IMR-90 (cell line): Measurements from ENCODE around the gene GH1. TPM values are rescaled to one million over a fixed set of nuclear protein-coding genes. Genes with fewer than 3 reads are reported as not detected.
"Not testable (repeated sequence)": the region's sequence is repeated elsewhere in the genome, so short reads cannot be mapped to it uniquely, and the experiment has no call there.

Source experiments
- ATAC-seq: fragments of 200-7000 bp; cut with Tn5 transposase; 2 replicates; pipeline ENCODE4 v1.9.1; 2020; ENCODE audit warnings: low read depth, mild to moderate bottlenecking, moderate library complexity
- BruUV-seq: library from RNA; stranded (reverse); fragments of 400-500 nt; replicated peaks from 2 replicates; lab custom pipeline; 2021; lab: Mats Ljungman, UMichigan
- CTCF ChIA-PET: fragments of 300-600 bp; formaldehyde crosslinking; extraction: SDS; loops from one replicate; lab custom pipeline; 2021; ENCODE audit warnings: antibody characterized with exemption; lab: Yijun Ruan, JAX
- POLR2A ChIA-PET: fragments of 300-600 bp; sonication (Branson Sonifier 250); formaldehyde crosslinking; loops from one replicate; lab custom pipeline; 2022; ENCODE audit warnings: antibody characterized with exemption; ENCODE audit not compliant: unreplicated experiment; lab: Charles Lee
- DNase-seq: peaks from one replicate; pipeline ENCODE4 v3.0.0; 2013
- H2AFZ ChIP-seq: replicated peaks from 2 replicates; pipeline ENCODE3; 2013; ENCODE audit warnings: low read length, mild to moderate bottlenecking; ENCODE audit not compliant: poor library complexity
- H2AK5ac ChIP-seq: 2 replicates; pipeline ENCODE4 v1.6.1; 2013; ENCODE audit warnings: low read depth, low read length, inconsistent platforms
- H2AK9ac ChIP-seq: replicated peaks from 2 replicates; pipeline ENCODE3; 2013; ENCODE audit warnings: mild to moderate bottlenecking, low read depth, low read length, moderate library complexity; ENCODE audit not compliant: poor library complexity
- H2BK120ac ChIP-seq: 2 replicates; pipeline ENCODE4 v1.6.1; 2013; ENCODE audit warnings: low read depth, low read length, inconsistent platforms
- H2BK15ac ChIP-seq: 3 replicates; pipeline ENCODE4 v1.6.1; 2013; ENCODE audit warnings: low read depth, low read length, inconsistent platforms
- H2BK20ac ChIP-seq: 2 replicates; pipeline ENCODE4 v1.6.1; 2013; ENCODE audit warnings: low read depth, mild to moderate bottlenecking, inconsistent platforms, low read length, moderate library complexity
- H2BK5ac ChIP-seq: 2 replicates; pipeline ENCODE4 v1.6.1; 2013; ENCODE audit warnings: mild to moderate bottlenecking, low read depth, low read length, inconsistent platforms; ENCODE audit not compliant: poor library complexity, severe bottlenecking
- H3K14ac ChIP-seq: replicated peaks from 2 replicates; pipeline ENCODE4 v1.6.1; 2013; ENCODE audit warnings: low read depth, low read length, inconsistent platforms
- H3K18ac ChIP-seq: 2 replicates; pipeline ENCODE4 v1.6.1; 2013; ENCODE audit warnings: low read depth, low read length, control low read depth
- H3K23ac ChIP-seq: 2 replicates; pipeline ENCODE4 v1.6.1; 2013; ENCODE audit warnings: low read depth, low read length, inconsistent platforms
- H3K27ac ChIP-seq: 2 replicates; pipeline ENCODE4 v1.5.1; 2013; ENCODE audit warnings: mild to moderate bottlenecking, control low read depth, low read length; ENCODE audit not compliant: insufficient read depth
- H3K27me3 ChIP-seq: 2 replicates; pipeline ENCODE4 v1.6.1; 2013; ENCODE audit warnings: low read length; ENCODE audit not compliant: control insufficient read depth, insufficient read depth
- H3K36me3 ChIP-seq: 2 replicates; pipeline ENCODE4 v1.6.1; 2013; ENCODE audit warnings: low read length, mixed read lengths; ENCODE audit not compliant: control insufficient read depth, insufficient read depth
- H3K4ac ChIP-seq: 2 replicates; pipeline ENCODE4 v1.6.1; 2013; ENCODE audit warnings: low read depth, low read length, inconsistent platforms
- H3K4me1 ChIP-seq: 2 replicates; pipeline ENCODE4 v1.6.1; 2013; ENCODE audit warnings: low read length, mixed read lengths; ENCODE audit not compliant: control insufficient read depth, insufficient read depth
- H3K4me2 ChIP-seq: 2 replicates; pipeline ENCODE4 v1.6.1; 2013; ENCODE audit warnings: low read depth, mild to moderate bottlenecking, control low read depth, low read length, moderate library complexity
- H3K4me3 ChIP-seq: 2 replicates; pipeline ENCODE4 v1.5.1; 2013; ENCODE audit warnings: low read depth, mild to moderate bottlenecking, control low read depth, low read length, moderate library complexity; ENCODE audit not compliant: insufficient read depth
- H3K56ac ChIP-seq: 2 replicates; pipeline ENCODE4 v1.6.1; 2013; ENCODE audit warnings: low read length, inconsistent platforms; ENCODE audit not compliant: insufficient read depth; ENCODE audit errors: extremely low read depth
- H3K79me1 ChIP-seq, 2 experiments: 2 replicates each; pipeline ENCODE4 v1.6.1; 2013; ENCODE audit warnings: low read length in 2 of 2, inconsistent platforms in 1 of 2, low read depth in 1 of 2
- H3K9ac ChIP-seq: 2 replicates; pipeline ENCODE4 v1.6.1; 2013; ENCODE audit warnings: low read depth, low read length, control low read depth
- H3K9me1 ChIP-seq: 2 replicates; pipeline ENCODE4 v1.6.1; 2013; ENCODE audit warnings: low read length, inconsistent platforms; ENCODE audit not compliant: insufficient read depth
- H3K9me3 ChIP-seq: 2 replicates; pipeline ENCODE4 v1.6.1; 2013; ENCODE audit warnings: low read length; ENCODE audit not compliant: control insufficient read depth, insufficient read depth
- H4K20me1 ChIP-seq: 2 replicates; pipeline ENCODE4 v1.6.1; 2013; ENCODE audit warnings: low read length, inconsistent platforms; ENCODE audit not compliant: insufficient read depth
- H4K5ac ChIP-seq: 2 replicates; pipeline ENCODE4 v1.6.1; 2013; ENCODE audit warnings: mild to moderate bottlenecking, low read depth, low read length, control low read depth
- H4K8ac ChIP-seq, 2 experiments: 2 replicates each; pipeline ENCODE4 v1.6.1; 2013; ENCODE audit warnings: low read depth in 2 of 2, low read length in 2 of 2, control low read depth in 1 of 2, inconsistent platforms in 1 of 2
- H4K91ac ChIP-seq: 2 replicates; pipeline ENCODE4 v1.6.1; 2013; ENCODE audit warnings: low read depth, low read length, inconsistent platforms; ENCODE audit not compliant: insufficient read depth
- CTCF ChIP-seq: conservative IDR thresholded peaks from 2 replicates; pipeline ENCODE4 v1.5.1; 2012; ENCODE audit warnings: mild to moderate bottlenecking, low read depth, low read length, improper control_type of control experiment
- MAFK ChIP-seq: IDR thresholded peaks from 2 replicates; pipeline ENCODE4 v1.6.1; 2012; ENCODE audit warnings: low read depth, low read length, improper control_type of control experiment
- WGBS, 2 experiments: methylation state at CpG; one replicate each; pipeline versions ENCODE4 v1.1.5 to v1.1.7; 2013; ENCODE audit warnings: missing lambda C conversion rate in 2 of 2; ENCODE audit not compliant: insufficient read length in 1 of 2; ENCODE audit errors: extremely low coverage in 2 of 2; 5-methylcytosine and 5-hydroxymethylcytosine counted together
- dilution Hi-C: fragments of 300-500 bp; cut with HindIII; formaldehyde crosslinking; loops from one replicate; pipeline ENCODE4 v1.14.3; 2018; ENCODE audit warnings: low sequenced_read_pairs; ENCODE audit not compliant: unreplicated experiment
- in situ Hi-C: fragments of 300-500 bp; cut with MboI; formaldehyde crosslinking; loops from 3 replicates; pipeline ENCODE4 v1.14.3; 2019; ENCODE audit warnings: low sequenced_read_pairs, inconsistent platforms, mixed read lengths
- intact Hi-C: fragments of 100-400 bp; cut with micrococcal nuclease; formaldehyde crosslinking; loops from 2 replicates; pipeline ENCODE4 v1.10.0; 2022
- microRNA-seq, 2 experiments: library from miRNA; stranded (forward) in 1 of 2; unstranded in 1 of 2; fragments of 10-50 nt in 1 of 2; fragments of <30 nt in 1 of 2; gene quantifications in 1 of 2; microRNA quantifications in 1 of 2; one replicate each; pipeline versions ENCODE3 to v1.1.0; 2013 to 2020; ENCODE audit not compliant: insufficient read depth in 1 of 2, insufficient read length in 1 of 2, unreplicated experiment in 1 of 2
- polyA plus RNA-seq, 3 experiments: library from polyadenylated mRNA; depleted of rRNA; stranded (reverse); fragments of >200 nt; gene quantifications; 2 replicates each; pipeline ENCODE4 v1.2.3, GENCODE V29; 2012; ENCODE audit warnings: low replicate concordance in 1 of 3
- small RNA-seq, 5 experiments: library from RNA; depleted of rRNA; stranded (forward); fragments of <200 nt; gene quantifications; one replicate each; pipeline ENCODE3, GENCODE V24; 2012
- total RNA-seq: library from RNA; depleted of rRNA; stranded (reverse); fragments of >200 nt; gene quantifications from 2 replicates; pipeline ENCODE4 v1.2.3, GENCODE V29; 2012; rRNA removed

Gene GH1
- total and polyA plus RNA-seq, 2 of the 4 experiments (the other 2 are of a cell fraction) = not detected

GRCh38 chr17:63869491-63870291 is 48.9 kb downstream of the GH1 start:
- DNase-seq (peak; percentile 43), ATAC-seq (peak; percentile 55)
- H3K4me2 ChIP-seq, POLR2A ChIA-PET, H4K91ac ChIP-seq, H3K4me1 ChIP-seq, H3K14ac ChIP-seq, H2AFZ ChIP-seq, H2AK9ac ChIP-seq, H4K5ac ChIP-seq, H2BK20ac ChIP-seq, intact Hi-C loops, H3K9ac ChIP-seq, H3K9me3 ChIP-seq, H4K20me1 ChIP-seq, H3K27ac ChIP-seq, H3K56ac ChIP-seq, H3K4me3 ChIP-seq, H2BK15ac ChIP-seq, H3K9me1 ChIP-seq, H3K27me3 ChIP-seq, H3K4ac ChIP-seq, H2AK5ac ChIP-seq, in situ Hi-C loops, dilution Hi-C loops, H3K79me1 ChIP-seq, BruUV-seq, H3K36me3 ChIP-seq, H4K8ac ChIP-seq, H3K23ac ChIP-seq, H2BK5ac ChIP-seq, H3K18ac ChIP-seq: not testable (repeated sequence)
- peak; percentile 11; the same call in 1 of the 2 replicates for TF ChIP-seq CTCF
- peak; percentile 68 for TF ChIP-seq MAFK
- CTCF ChIA-PET = interaction anchor here (0.5 kb wide), 1 partner anchor 38 kb away, joined by 3 read pairs; no protein-coding TSS in a partner anchor
- no CpG with 5 or more reads among the region's 9 CpGs for WGBS, 2 experiments
- H2BK120ac ChIP-seq = 0 out of 2 replicates have a peak overlapping the region, but pooled peaks have one; percentile 32

Small RNAs within 50 kb of the gene (microRNA-seq; reads per million reads assigned to microRNA genes)
- gene AC040958.1 (ENCODE audit: insufficient read depth, insufficient read length) (not detected), gene AC127029.1 (ENCODE audit: insufficient read depth, insufficient read length) (not detected), gene GH1 (ENCODE audit: insufficient read depth, insufficient read length) (not detected)

Small RNAs within 50 kb of the gene (small RNA-seq; reads per million reads assigned to genes)
- gene AC040958.1 = 0 reads per million in 5 experiments
- gene AC127029.1 = 0 reads per million in 5 experiments
- 0 to 0.60 (median 0) reads per million in 5 experiments for gene GH1

Other genes starting within 250 kb of the GH1 start
- gene LIMD2, start 218.7 kb downstream of the GH1 start, total RNA-seq = 4.5 and 4.7 TPM in 2 replicates
- 21.7 and 32.3 TPM in 2 replicates for gene LIMD2, start 218.7 kb downstream of the GH1 start, polyA plus RNA-seq (2012; rRNA removed)
- 14.7 and 19.9 TPM in 2 replicates for gene STRADA, start 177.0 kb downstream of the GH1 start, total RNA-seq
- 30.8 and 30.9 TPM in 2 replicates for gene STRADA, start 177.0 kb downstream of the GH1 start, polyA plus RNA-seq (2012; rRNA removed)
- gene CCDC47, start 145.2 kb downstream of the GH1 start, total RNA-seq = 62.0 and 79.4 TPM in 2 replicates
- 45.3 and 45.7 TPM in 2 replicates for gene CCDC47, start 145.2 kb downstream of the GH1 start, polyA plus RNA-seq (2012; rRNA removed)
- gene DDX42, start 144.7 kb downstream of the GH1 start, total RNA-seq = 74.7 and 75.8 TPM in 2 replicates
- 75.6 and 91.5 TPM in 2 replicates for gene DDX42, start 144.7 kb downstream of the GH1 start, polyA plus RNA-seq (2012; rRNA removed)
- gene PSMC5, start 91.4 kb downstream of the GH1 start, total RNA-seq = 104 and 105 TPM in 2 replicates
- gene PSMC5, start 91.4 kb downstream of the GH1 start, polyA plus RNA-seq (2012; rRNA removed) = 165 and 175 TPM in 2 replicates
- 68.1 and 69.4 TPM in 2 replicates for gene FTSJ3, start 91.2 kb downstream of the GH1 start, total RNA-seq
- gene FTSJ3, start 91.2 kb downstream of the GH1 start, polyA plus RNA-seq (2012; rRNA removed) = 45.4 and 51.3 TPM in 2 replicates
- 72.8 and 91.2 TPM in 2 replicates for gene SMARCD2, start 76.2 kb downstream of the GH1 start, total RNA-seq
- 53.7 and 56.9 TPM in 2 replicates for gene SMARCD2, start 76.2 kb downstream of the GH1 start, polyA plus RNA-seq (2012; rRNA removed)
- not detected in 2 replicates for gene CSH2, start 45.2 kb downstream of the GH1 start, total RNA-seq
- gene CSH2, start 45.2 kb downstream of the GH1 start, polyA plus RNA-seq (2012; rRNA removed) = not detected in 2 replicates
- not detected in 2 replicates for gene GH2, start 36.9 kb downstream of the GH1 start, total RNA-seq
- gene GH2, start 36.9 kb downstream of the GH1 start, polyA plus RNA-seq (2012; rRNA removed) = not detected in 2 replicates
- not detected in 2 replicates for gene CSH1, start 22.3 kb downstream of the GH1 start, total RNA-seq
- not detected in 2 replicates for gene CSH1, start 22.3 kb downstream of the GH1 start, polyA plus RNA-seq (2012; rRNA removed)
- not detected in 2 replicates for gene CSHL1, start 7.6 kb downstream of the GH1 start, total RNA-seq
- gene CSHL1, start 7.6 kb downstream of the GH1 start, polyA plus RNA-seq (2012; rRNA removed) = not detected in 2 replicates
- not detected in 2 replicates for gene CD79B, start 13.5 kb upstream of the GH1 start, total RNA-seq
- gene CD79B, start 13.5 kb upstream of the GH1 start, polyA plus RNA-seq (2012; rRNA removed) = not detected in 2 replicates
- gene SCN4A, start 54.1 kb upstream of the GH1 start, total RNA-seq = not detected in 2 replicates
- gene SCN4A, start 54.1 kb upstream of the GH1 start, polyA plus RNA-seq (2012; rRNA removed) = not detected in 2 replicates
- gene PRR29, start 79.5 kb upstream of the GH1 start, total RNA-seq = under 0.01 TPM in 1 of 2 replicates, not detected in the other
- gene PRR29, start 79.5 kb upstream of the GH1 start, polyA plus RNA-seq (2012; rRNA removed) = 0.11 and 0.17 TPM in 2 replicates
- 0.28 TPM in 1 of 2 replicates, not detected in the other for gene ICAM2, start 101.8 kb upstream of the GH1 start, total RNA-seq
- gene ICAM2, start 101.8 kb upstream of the GH1 start, polyA plus RNA-seq (2012; rRNA removed) = 0.12 and 0.17 TPM in 2 replicates
- 2.2 and 2.7 TPM in 2 replicates for gene ERN1, start 211.3 kb upstream of the GH1 start, total RNA-seq
- gene ERN1, start 211.3 kb upstream of the GH1 start, polyA plus RNA-seq (2012; rRNA removed) = 3.7 and 4.1 TPM in 2 replicates